WI38 (cell line): ENCODE measurements around the gene ATF6.

ENCODE experiments used
- H3K4me3 ChIP-seq: 2 replicates; pipeline ENCODE4 v1.5.1; 2011; ENCODE audit warnings: low read depth, mild to moderate bottlenecking, control low read depth, low read length
- TF ChIP-seq, protein P1 (sequence below): IDR thresholded peaks from 2 replicates; pipeline ENCODE4 v1.5.1; 2012; ENCODE audit warnings: low read depth, mild to moderate bottlenecking, control low read depth, low read length

ATF6 gene

GRCh38 chr1:161998811-161999210 lies 232.7 kb downstream of the ATF6 start:
- H3K4me3 ChIP-seq: no peak overlapping the region
- TF ChIP-seq, protein P1, sequence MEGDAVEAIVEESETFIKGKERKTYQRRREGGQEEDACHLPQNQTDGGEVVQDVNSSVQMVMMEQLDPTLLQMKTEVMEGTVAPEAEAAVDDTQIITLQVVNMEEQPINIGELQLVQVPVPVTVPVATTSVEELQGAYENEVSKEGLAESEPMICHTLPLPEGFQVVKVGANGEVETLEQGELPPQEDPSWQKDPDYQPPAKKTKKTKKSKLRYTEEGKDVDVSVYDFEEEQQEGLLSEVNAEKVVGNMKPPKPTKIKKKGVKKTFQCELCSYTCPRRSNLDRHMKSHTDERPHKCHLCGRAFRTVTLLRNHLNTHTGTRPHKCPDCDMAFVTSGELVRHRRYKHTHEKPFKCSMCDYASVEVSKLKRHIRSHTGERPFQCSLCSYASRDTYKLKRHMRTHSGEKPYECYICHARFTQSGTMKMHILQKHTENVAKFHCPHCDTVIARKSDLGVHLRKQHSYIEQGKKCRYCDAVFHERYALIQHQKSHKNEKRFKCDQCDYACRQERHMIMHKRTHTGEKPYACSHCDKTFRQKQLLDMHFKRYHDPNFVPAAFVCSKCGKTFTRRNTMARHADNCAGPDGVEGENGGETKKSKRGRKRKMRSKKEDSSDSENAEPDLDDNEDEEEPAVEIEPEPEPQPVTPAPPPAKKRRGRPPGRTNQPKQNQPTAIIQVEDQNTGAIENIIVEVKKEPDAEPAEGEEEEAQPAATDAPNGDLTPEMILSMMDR: no peak

DNA sequence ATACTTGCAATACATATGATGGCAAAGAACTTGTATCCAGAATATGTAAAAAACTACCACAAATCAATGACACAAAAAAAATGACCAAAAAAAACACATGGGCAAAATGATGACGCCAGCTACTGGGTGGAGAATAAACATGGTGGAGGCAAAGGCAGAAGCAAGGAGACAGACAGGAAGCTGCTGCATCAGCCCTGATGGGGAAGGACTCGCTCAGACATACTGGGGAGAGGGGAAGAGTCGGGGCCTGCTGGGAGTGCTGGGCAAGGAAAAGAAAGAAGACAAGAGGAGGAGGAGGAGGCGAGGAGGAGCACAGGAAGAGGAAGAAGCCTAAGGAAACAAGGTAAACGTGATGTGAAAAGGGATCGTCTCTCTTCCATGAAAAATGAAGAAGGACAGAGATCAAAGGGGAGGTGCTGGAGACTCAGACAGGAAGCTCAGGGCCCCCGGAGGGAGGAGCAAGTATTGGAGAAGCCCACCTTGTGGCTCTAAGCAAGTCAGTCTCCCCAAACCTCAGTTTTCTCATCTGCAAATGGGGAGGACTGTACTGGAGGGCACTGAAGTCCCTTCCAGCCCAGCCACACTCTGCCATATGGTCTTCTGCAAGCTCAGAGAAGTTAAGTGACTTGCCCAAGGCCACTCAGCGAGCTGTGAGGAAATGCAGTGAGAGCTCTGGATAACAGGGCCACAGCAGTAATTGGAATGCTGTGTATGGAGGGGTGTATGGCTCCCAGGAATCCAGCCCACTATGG lies 233.4 kb downstream of the ATF6 start:
- H3K4me3 ChIP-seq: no peak overlapping the region
- TF ChIP-seq, protein P1: no peak

GRCh38 chr1:162000053-162000420 lies 233.9 kb downstream of the ATF6 start:
- H3K4me3 ChIP-seq: no peak overlapping the region
- TF ChIP-seq, protein P1: no peak

DNA sequence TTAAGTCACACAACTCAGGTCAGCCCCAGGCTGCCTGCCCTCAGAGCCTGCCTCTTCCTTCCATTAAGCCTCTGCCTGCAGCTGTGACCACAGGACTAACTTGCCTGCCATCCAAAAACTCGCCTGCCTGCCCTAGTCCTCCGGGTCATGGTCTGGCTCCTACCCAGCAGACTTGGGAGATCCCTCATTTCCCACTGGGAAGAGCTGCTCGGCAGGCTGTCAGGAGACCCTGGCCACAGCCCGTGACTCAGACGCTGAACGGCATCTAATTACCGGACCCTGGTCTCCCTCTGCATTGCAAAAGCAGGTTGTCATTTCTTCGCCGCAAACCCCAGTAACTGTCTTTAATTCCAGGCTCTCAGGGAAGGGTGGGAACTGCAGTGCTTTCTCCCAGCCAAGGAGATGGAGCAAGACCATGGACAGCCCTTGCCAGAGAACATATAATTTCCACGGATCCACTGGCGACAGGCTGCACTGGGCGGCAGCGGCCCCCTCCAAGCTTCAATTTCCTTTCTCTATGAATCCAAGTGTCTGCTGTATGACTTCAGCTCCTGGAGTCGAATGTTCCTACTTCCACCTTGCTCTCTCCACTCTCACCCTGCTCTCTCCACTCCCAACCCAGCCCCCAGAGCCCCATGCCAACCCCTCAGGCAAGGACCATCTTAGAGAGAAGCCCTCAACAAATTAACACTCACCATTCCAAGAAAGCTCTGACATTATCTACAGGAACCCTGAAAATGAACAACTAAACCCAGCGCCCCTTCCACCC lies 237.1 kb downstream of the ATF6 start:
- H3K4me3 ChIP-seq: no peak overlapping the region

DNA sequence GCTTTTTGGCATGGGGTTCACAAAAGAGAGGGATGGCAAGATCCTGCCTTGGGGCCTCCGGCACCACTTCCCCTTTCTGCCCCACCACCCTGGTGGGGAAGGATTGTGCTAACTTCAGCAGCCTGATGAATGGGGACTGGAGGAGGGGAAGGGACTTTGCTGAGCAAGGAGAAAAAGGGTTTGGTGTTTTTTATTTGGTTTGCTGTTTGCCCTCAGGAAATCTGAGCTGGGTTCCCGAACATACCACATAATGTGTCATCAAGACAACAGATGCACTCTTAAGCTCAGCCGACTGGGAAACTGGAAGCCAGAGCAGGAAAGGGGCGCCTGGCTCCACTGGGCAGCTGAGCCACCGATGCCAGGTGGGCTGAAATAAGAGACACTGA lies 237.7 kb downstream of the ATF6 start:
- H3K4me3 ChIP-seq: no peak overlapping the region
- TF ChIP-seq, protein P1: no peak

More for the DNA sequence above, 237.1 kb downstream of the ATF6 start:
- TF ChIP-seq, protein P1: no peak

GRCh38 chr1:162004441-162004950 lies 238.4 kb downstream of the ATF6 start:
- TF ChIP-seq, protein P1: no peak
- H3K4me3 ChIP-seq: no peak overlapping the region

DNA sequence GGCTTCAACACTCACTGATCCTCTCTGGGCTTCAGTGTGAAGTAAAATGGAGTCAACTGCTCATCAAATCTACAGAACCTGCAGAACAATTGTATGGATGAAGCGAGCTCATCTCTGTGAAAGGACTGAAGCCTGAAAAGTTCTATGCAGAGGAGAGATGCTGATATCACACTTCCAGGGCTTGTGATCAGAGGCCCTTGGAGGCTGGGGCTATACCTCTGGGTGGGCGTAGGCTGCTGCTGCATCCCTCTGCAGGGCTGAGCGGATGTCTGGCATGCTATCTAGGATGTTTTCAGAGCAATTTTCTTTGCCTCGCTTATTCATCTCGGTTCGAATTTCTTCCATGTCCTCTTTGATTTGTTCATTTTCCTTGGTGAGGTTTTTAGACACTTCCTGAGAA lies 240.0 kb downstream of the ATF6 start:
- TF ChIP-seq, protein P1: no peak
- no peak overlapping the region for H3K4me3 ChIP-seq
